CD4-positive, alpha-beta T cell (primary cell): Measurements from ENCODE around the gene RPS15. TPM values are rescaled to one million over a fixed set of nuclear protein-coding genes. Genes with fewer than 3 reads are reported as not detected.

Source experiments
- ATAC-seq: fragments of 200-7000 bp; cut with Tn5 transposase; one replicate; pipeline ENCODE4 v1.10.0; 2022; ENCODE audit warnings: mild to moderate bottlenecking; ENCODE audit not compliant: poor library complexity
- CTCF ChIA-PET: fragments of 350-600 bp; sonication (Branson Sonifier 250); formaldehyde crosslinking; loops from one replicate; lab custom pipeline; 2021; ENCODE audit warnings: antibody characterized with exemption, inconsistent platforms; lab: Charles Lee
- POLR2A ChIA-PET: fragments of 350-600 bp; sonication (Branson Sonifier 250); formaldehyde crosslinking; loops from one replicate; lab custom pipeline; 2021; ENCODE audit warnings: antibody characterized with exemption, inconsistent platforms; lab: Charles Lee
- DNase-seq, 14 experiments: peaks; one replicate each; pipeline ENCODE4 v3.0.0-alpha.2; 2013 to 2020; ENCODE audit warnings: mixed read lengths in 2 of 14
- H3K27ac ChIP-seq, 2 donors: one replicate each; pipeline versions ENCODE4 v1.5.1 to v1.7.0; 2013; ENCODE audit warnings: low read length in 2 of 2, low read depth in 1 of 2, mild to moderate bottlenecking in 1 of 2
- H3K27me3 ChIP-seq, 2 experiments: 1 replicate in 1 of 2; 2 replicates in 1 of 2; pipeline versions ENCODE4 v1.6.1 to v1.7.0; 2013; ENCODE audit warnings: low read length in 2 of 2, control low read depth in 1 of 2, mild to moderate bottlenecking in 1 of 2, moderate library complexity in 1 of 2; ENCODE audit not compliant: insufficient read depth in 2 of 2, control insufficient read depth in 1 of 2
- H3K36me3 ChIP-seq: one replicate; pipeline ENCODE4 v1.6.1; 2013; ENCODE audit warnings: low read length, control low read depth; ENCODE audit not compliant: insufficient read depth
- H3K4me1 ChIP-seq: one replicate; pipeline ENCODE4 v1.6.1; 2013; ENCODE audit warnings: low read length, control low read depth; ENCODE audit not compliant: insufficient read depth
- H3K4me3 ChIP-seq: one replicate; pipeline ENCODE4 v1.5.1; 2013; ENCODE audit warnings: mild to moderate bottlenecking, low read length, moderate library complexity
- H3K9me3 ChIP-seq, 2 experiments: 1 replicate in 1 of 2; 2 replicates in 1 of 2; pipeline versions ENCODE4 v1.6.1 to v1.7.0; 2013; ENCODE audit warnings: low read length in 2 of 2, mild to moderate bottlenecking in 2 of 2, control low read depth in 1 of 2, moderate library complexity in 1 of 2; ENCODE audit not compliant: control insufficient read depth in 1 of 2, insufficient read depth in 1 of 2
- H3K27ac Mint-ChIP-seq: one replicate; pipeline ENCODE4 v1.8.0; 2020; ENCODE audit warnings: mixed read lengths
- H3K27me3 Mint-ChIP-seq: one replicate; pipeline ENCODE4 v1.8.0; 2021; ENCODE audit warnings: mixed read lengths
- H3K36me3 Mint-ChIP-seq: one replicate; pipeline ENCODE4 v1.8.0; 2021; ENCODE audit warnings: low read depth, mixed read lengths
- H3K4me1 Mint-ChIP-seq: one replicate; pipeline ENCODE4 v1.8.0; 2021; ENCODE audit warnings: low read depth, mixed read lengths
- H3K4me3 Mint-ChIP-seq: one replicate; pipeline ENCODE4 v1.8.0; 2020; ENCODE audit warnings: mild to moderate bottlenecking, mixed read lengths
- H3K9me3 Mint-ChIP-seq: one replicate; pipeline ENCODE4 v1.8.0; 2020; ENCODE audit warnings: mixed read lengths
- intact Hi-C, 2 experiments: fragments of 100-400 bp; cut with DNase I in 1 of 2; cut with micrococcal nuclease in 1 of 2; formaldehyde crosslinking; loops; one replicate each; pipeline versions ENCODE4 v1.15.1 to v1.9.0; 2023 to 2025; cut with DNase I, micrococcal nuclease
- total RNA-seq, 174 experiments: library from RNA in 2 of 174; stranded (reverse) in 2 of 174; gene quantifications; one replicate each; pipeline ENCODE4 v1.2.3 and lab custom pipeline; 2021 to 2026
- TF ChIP-seq, protein P1 (sequence below): fragments of 200-600 bp; IDR thresholded peaks from one replicate; pipeline ENCODE4 v1.8.0; 2022; ENCODE audit warnings: antibody characterized with exemption, mild to moderate bottlenecking

RPS15 gene
- total RNA-seq, 2 experiments from 2014 or later, result 2,193 to 2,200 TPM

DNA sequence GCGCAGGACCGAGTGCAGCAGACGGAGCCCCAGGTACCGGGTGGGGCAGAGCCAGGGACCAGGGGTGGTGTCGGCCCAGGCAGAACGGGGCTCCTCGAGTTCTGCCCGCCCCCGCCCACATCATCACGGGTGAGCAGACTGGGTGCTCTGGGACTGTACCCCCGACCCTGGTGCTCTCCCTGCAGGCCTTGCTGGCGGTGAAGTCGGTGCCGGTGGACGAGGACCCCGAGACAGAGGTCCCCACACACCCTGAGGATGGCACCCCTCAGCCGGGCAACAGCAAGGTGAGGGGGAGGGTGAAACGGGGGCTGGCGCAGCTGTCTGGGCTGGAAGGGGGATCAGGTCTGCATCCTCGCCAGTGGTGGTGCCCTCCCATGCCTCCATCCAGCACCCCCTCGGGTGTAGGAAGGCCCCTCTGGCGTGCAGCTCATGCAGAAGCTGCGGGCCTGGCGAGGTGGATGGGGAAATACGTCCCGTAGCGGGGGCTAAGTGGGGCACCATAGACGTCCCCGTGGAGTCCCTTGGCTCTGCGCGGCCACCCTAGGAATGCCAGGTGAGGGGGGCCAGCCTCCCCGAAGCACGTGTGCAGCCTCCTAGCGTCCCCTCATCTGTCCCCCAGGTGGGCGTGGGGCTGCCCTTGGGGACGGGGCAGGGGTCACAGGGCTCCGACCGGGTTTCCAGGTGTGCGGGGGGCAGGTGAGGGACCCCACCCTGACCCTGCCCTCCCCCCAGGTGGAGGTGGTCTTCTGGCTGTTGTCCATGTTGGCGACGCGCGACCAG lies 18.1 kb downstream of the RPS15 start:
- TF ChIP-seq, protein P1, sequence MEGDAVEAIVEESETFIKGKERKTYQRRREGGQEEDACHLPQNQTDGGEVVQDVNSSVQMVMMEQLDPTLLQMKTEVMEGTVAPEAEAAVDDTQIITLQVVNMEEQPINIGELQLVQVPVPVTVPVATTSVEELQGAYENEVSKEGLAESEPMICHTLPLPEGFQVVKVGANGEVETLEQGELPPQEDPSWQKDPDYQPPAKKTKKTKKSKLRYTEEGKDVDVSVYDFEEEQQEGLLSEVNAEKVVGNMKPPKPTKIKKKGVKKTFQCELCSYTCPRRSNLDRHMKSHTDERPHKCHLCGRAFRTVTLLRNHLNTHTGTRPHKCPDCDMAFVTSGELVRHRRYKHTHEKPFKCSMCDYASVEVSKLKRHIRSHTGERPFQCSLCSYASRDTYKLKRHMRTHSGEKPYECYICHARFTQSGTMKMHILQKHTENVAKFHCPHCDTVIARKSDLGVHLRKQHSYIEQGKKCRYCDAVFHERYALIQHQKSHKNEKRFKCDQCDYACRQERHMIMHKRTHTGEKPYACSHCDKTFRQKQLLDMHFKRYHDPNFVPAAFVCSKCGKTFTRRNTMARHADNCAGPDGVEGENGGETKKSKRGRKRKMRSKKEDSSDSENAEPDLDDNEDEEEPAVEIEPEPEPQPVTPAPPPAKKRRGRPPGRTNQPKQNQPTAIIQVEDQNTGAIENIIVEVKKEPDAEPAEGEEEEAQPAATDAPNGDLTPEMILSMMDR, result no peak
- H3K36me3 Mint-ChIP-seq, result no peaks in the 10 kb centered on the region
- ChIA-PET POLR2A (interaction anchor here (0.6 to 2.3 kb wide), 5 partner anchors 11 to 187 kb away, joined by 3 to 12 read pairs (median 4); partner anchors contain the start of gene CIRBP), CTCF (interaction anchor here (1.0 to 1.6 kb wide), 2 partner anchors 9 to 11 kb away, joined by 3 to 4 read pairs; no protein-coding TSS in a partner anchor)
- peaks cover 56% of the 10 kb centered on the region for H3K27me3 Mint-ChIP-seq
- no peak overlapping the region for H3K4me3 ChIP-seq
- H3K4me3 Mint-ChIP-seq, result no peak overlapping the region
- no peak for DNase-seq
- intact Hi-C loops, result no loop called here
- peaks cover 47 to 62% of the 10 kb centered on the region in 2 experiments for H3K27me3 ChIP-seq
- H3K27ac ChIP-seq, result no peak overlapping the region
- no peak for ATAC-seq
- H3K4me1 ChIP-seq, result peaks cover 28% of the 10 kb centered on the region
- H3K27ac Mint-ChIP-seq, result no peak overlapping the region
- peaks cover 0 to 37% of the 10 kb centered on the region in 2 experiments for H3K9me3 ChIP-seq
- no peaks in the 10 kb centered on the region for H3K9me3 Mint-ChIP-seq
- no peaks in the 10 kb centered on the region for H3K36me3 ChIP-seq
- peaks cover 22% of the 10 kb centered on the region for H3K4me1 Mint-ChIP-seq

DNA sequence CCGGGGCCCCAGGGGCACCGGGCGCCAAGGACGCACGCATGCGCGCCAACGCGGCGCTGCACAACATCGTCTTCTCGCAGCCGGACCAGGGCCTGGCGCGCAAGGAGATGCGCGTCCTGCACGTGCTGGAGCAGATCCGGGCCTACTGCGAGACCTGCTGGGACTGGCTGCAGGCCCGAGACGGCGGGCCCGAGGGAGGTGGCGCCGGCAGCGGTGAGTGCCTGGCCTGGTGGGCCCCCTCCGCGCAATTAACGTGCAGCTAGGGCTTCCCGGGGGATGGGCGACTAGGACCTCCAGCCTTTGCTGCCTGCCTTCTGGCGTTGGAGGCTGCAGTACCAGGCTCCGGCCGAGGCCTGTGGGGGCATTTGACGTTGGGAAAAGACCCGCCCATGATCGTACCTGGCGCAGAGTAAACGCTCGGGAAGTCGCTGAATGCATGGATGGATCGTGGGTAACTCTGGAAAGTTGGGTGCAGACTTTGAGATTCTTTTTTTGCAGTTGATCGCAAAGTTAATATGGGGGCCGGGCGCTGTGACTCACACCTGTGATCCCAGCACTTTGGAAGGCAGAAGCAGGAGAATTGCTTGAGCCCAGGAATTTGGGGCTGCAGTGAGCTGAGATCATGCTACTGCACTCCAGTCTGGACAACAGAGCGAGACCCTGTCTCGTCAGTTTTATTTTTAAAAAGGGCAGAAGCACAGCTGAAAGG lies 19.0 kb downstream of the RPS15 start:
- no peak for DNase-seq
- no peaks in the 10 kb centered on the region for H3K36me3 ChIP-seq
- peaks cover 42 to 53% of the 10 kb centered on the region in 2 experiments for H3K27me3 ChIP-seq
- no peak overlapping the region for H3K4me3 ChIP-seq
- Mint-ChIP-seq H3K4me3 (no peak overlapping the region), H3K27ac (no peak overlapping the region), H3K9me3 (no peaks in the 10 kb centered on the region), H3K27me3 (peaks cover 48% of the 10 kb centered on the region), H3K4me1 (peaks cover 22% of the 10 kb centered on the region), H3K36me3 (no peaks in the 10 kb centered on the region)
- POLR2A ChIA-PET, result interaction anchor here (0.6 to 2.3 kb wide), 4 partner anchors 8 to 14 kb away, joined by 3 to 12 read pairs (median 3); no protein-coding TSS in a partner anchor
- TF ChIP-seq, protein P1, result no peak
- no peak for ATAC-seq
- no peak overlapping the region for H3K27ac ChIP-seq
- H3K9me3 ChIP-seq, result peaks cover 0 to 33% of the 10 kb centered on the region in 2 experiments
- peaks cover 28% of the 10 kb centered on the region for H3K4me1 ChIP-seq
- CTCF ChIA-PET, result interaction anchor here (1.0 kb wide), 1 partner anchor 12 kb away, joined by 3 read pairs; no protein-coding TSS in a partner anchor
- intact Hi-C loops, result no loop called here

DNA sequence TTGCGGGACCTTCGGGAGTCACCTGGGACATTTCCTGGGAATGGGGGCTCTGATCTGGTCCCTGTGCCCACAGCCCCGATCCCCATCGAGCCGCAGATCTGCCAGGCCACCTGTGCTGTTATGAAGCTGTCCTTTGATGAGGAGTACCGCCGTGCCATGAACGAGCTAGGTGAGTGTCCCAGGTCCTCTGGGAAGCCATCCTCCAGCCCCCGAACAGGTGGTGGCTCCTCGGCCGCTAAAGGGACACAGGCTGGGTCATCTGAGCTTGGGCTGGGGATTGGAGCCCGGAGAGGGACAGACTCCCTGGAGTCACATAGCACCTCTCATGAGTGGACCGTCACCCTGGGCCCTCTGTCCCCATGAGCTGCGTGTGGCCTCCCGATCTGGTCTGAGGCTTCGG lies 19.7 kb downstream of the RPS15 start:
- ChIA-PET POLR2A (interaction anchor here (0.9 to 1.4 kb wide), 3 partner anchors 9 to 14 kb away, joined by 3 to 4 read pairs (median 3); no protein-coding TSS in a partner anchor), CTCF (no interaction called here)
- intact Hi-C loops, result no loop called here
- peaks cover 35 to 46% of the 10 kb centered on the region in 2 experiments for H3K27me3 ChIP-seq
- TF ChIP-seq, protein P1, result no peak
- Mint-ChIP-seq H3K27me3 (peaks cover 43% of the 10 kb centered on the region), H3K4me1 (peaks cover 22% of the 10 kb centered on the region), H3K36me3 (no peaks in the 10 kb centered on the region), H3K9me3 (no peaks in the 10 kb centered on the region), H3K27ac (no peak overlapping the region), H3K4me3 (no peak overlapping the region)
- DNase-seq (no peak), ATAC-seq (no peak)
- no peak overlapping the region for H3K27ac ChIP-seq
- peaks cover 0 to 26% of the 10 kb centered on the region in 2 experiments for H3K9me3 ChIP-seq
- H3K4me1 ChIP-seq, result peaks cover 28% of the 10 kb centered on the region
- no peaks in the 10 kb centered on the region for H3K36me3 ChIP-seq
- no peak overlapping the region for H3K4me3 ChIP-seq
